Measurements from ENCODE around the gene PCBP3.
A peak's percentile ranks its signal among the peaks of the same experiment; 100 is the strongest.
"Not testable (repeated sequence)": the region's sequence is repeated elsewhere in the genome, so short reads cannot be mapped to it uniquely, and the experiment has no call there.

Gene PCBP3

DNA sequence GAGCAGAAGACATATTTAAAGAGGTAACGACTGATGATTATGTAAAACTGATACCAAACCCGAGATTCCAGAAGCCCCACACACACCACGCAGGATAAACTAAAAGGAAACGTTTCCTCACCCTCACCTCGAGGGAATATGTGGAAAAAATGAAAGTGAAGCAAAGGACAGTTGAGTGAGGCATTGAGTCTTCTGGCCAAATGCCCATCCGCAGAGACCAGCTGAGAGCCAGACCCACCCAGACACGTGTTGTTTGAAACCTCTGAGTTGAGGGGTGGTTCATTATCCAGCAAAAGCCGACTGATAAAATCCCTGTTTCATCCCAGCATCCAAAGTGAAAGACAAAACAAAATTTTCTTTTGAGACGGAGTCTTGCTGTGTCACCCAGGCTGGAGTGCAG, 29.6 kb upstream of the PCBP3 start:
- DNase-seq (ENCODE audit: low spot score): no peak

DNA sequence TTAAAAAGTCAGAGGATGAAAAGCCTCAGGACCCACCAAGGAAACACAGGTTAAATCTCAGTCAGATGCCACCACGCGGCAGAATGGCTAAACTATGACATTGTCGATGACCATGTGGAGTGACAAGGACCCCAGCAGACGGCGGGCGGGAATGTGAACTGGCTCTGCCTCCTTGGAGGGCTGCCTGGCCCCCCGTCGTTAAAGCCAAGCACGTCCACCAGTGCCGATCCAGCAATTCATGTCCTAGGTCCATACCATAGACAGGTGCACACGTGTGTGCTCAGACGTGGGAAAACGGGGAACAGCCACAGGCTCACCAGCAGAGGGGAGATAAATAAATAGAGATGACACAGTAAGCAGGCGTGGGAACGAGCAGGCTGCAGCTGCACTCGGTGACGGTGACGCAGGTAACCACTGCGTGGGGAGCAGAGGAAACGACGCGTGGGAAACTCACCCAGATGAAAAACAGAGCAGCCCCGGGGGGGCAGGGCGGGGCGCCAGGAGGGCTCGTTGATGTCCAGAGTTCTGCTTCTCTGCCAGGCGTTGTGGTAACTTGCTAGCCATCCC, 28.3 kb upstream of the PCBP3 start:
- no peak for DNase-seq (ENCODE audit: low spot score)

DNA sequence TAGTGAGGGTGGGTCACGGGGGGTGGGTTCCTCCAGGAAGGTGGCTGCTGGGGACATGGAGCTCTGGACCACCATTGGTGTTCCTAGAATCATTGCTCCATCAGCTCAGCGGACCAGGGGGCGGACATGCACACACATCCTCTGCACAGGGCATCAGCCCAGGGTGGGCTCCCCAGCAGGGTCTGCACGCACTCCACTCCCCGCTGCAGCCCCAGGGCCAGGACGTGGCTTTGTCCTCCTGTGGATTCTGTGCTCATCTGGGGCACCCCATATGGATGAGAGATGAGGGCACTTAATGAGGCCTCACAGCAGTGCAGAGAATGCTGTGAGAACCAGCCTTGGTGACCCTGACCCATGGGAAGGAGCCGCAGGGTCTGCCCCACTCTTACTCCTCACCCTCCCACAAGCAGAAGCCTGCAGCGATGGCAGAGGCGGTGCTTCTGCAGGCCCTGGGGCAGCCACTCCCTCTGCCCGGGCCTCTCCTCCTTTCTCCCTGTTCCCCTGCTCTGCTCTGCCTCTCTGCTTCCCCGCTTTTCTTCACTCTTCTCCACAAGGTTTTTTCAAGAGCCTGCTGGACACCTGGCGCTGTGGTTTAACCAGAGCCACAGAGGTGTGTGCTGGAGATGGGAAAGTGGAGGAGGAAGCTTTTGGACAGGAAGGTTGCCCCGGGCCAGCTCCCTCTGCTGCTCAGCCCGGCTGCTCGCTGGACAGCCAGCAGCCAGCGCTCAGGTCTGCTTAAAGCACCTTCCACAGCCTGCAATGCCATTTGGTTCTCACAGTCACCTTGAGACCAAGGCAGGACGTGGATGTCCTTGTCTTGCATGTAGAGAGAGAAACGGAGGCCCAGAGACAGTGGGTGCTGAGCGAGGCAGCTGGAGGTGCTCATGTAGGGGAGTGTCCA, 26.3 kb upstream of the PCBP3 start:
- no peak for DNase-seq (ENCODE audit: low spot score)

DNA sequence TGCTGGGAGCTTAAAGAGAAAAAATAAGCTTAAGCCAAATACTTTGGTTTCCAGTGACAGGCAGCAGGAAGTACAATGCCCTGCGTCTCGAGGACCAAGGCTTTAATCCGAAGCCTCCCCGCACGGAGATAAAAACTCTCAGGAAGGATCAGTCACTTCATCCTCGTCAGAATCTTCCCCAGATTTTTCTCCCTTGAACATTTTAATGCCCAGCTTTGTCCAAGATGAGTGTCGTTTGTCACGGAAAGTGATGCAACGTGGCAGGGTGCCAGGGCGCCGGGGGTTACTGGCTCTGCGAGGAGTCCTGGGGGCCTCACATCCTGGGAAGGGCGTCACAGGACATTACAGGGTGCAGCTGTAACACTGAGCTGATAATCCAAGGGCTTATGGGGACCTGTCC, 25.2 kb upstream of the PCBP3 start:
- DNase-seq (ENCODE audit: low spot score): no peak

DNA sequence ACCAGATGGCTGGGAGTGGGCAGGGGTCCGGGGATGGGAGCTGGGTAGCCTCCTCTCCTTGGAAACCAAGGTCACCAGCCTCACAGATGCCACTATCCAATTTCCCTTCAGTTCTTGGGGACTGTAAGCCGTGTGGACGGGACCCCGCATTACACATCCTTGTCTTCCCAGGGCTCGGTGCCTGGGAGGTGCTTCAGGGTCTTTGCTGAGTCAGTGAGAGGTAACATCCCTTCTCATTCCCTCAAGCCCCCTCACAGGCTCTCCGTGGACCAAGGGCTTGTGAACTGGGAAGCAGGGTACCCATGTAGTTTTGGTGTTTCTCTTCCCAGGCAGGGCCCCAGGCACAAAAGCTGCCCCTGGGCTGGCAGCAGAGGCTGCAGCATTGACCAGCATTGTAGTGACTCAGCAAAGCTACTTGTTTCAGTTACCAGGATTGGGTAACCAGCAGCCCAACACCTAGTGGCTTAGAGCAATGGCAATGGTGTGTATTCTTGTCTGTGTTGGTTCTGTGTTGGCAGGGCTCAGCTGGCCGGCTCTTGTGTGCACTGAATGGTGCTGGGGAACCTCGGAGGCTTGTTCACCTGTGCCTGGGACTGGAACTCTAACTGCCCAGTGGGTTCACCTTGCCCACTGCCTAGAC, 24.6 kb upstream of the PCBP3 start:
- DNase-seq (ENCODE audit: low spot score): no peak

DNA sequence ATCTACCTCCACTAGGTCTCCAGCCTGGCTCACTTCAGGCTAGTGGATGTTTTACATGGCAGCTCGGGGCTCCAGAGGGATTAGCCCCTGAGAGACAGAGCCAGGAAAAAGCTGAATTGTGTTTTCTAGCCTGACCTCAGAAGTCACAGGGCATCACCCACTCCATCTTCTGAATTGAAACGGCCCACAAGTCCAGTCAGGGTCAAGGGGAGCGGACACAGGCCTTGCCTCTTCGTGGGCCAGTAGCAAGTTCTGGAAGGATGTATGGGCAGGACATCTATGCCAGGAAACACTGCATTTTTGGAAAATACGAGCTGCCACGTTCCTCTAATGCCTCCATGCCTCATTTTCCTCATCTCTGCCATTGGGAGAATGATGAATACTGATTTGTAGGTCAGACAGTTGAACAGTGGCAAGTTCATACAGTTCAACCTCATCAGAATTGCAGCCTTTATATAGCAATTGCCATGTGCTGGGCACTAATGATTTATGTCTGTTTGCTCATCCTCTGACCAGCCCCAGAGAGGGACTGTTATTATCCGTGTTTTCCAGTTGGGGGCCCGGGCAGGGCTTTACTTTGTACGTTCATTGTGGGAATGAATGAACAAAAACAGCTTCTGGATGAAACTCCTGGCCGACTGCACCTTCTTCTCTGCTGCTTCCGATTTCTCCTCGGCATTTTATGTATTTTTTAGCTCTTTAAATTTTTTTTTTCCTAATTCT, 23.2 kb upstream of the PCBP3 start:
- DNase-seq (ENCODE audit: low spot score): no peak

DNA sequence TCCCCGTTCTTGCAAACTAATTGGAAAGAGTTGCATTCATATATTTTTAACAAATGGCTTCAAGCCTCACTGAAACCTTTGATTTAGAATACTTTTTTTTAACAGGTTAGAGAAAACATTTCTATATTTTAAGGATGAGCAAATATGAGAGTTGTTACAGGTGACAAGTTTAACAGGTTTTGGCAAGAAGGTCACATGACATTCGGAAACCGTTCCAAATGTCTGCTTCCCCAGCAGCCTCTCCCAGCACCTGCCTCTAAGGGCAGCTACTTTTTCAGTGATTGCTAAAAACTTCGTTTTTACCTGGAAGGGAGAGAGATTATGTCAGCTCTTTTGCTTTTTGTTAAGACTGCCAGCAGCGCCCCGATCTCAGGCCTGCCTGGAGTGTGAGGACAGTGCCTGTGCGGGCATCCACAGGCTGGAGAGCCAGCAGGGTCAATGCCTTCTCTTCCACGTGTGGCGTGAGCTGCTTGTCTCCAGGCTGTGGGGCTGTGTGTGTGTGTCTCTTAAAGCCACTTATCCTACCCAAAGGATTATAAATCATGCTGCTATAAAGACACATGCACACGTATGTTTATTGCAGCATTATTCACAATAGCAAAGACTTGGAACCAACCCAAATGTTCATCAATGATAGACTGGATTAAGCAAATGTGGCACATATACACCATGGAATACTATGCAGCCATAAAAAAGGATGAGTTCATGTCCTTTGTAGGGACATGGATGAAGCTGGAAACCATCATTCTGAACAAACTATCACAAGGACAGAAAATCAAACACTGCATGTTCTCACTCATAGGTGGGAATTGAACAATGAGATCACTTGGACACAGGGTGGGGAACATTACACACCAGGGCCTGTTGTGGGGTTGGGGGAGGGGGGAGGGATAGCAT, 21.8 kb upstream of the PCBP3 start:
- not testable (repeated sequence) for DNase-seq (ENCODE audit: low spot score)

DNA sequence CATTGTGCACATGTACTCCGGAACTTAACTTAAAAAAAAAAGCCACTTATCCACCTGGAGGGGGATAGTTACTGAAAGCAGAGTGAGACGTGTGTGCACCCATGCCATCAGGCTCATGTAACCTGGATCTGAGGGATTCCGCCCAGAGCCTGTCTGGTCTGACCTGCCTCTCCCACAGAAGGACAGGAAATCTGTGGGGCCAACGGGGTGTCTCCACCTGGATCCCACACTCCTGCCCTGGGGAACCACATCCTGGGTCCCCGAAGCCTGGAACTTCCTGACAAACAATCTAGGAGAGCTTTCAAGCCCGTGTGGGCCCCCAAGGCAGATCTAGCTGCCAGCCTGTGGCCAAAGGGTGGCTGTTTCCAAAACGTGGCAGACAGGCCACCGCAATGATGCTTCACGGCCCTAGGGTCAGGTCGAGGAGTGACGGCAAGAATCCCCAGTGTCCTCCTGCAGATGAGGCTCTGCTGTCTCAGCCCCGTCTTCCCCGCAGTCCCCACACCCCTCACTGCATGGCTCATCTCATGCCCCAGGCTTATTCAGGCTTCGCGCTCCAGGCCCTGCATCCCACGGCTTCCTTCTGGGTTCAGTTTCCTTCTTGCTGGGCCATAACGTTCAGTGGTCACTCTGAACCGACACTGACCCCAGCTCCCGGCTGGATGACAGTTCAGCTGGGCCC, 21.0 kb upstream of the PCBP3 start:
- no peak for DNase-seq (ENCODE audit: low spot score)

DNA sequence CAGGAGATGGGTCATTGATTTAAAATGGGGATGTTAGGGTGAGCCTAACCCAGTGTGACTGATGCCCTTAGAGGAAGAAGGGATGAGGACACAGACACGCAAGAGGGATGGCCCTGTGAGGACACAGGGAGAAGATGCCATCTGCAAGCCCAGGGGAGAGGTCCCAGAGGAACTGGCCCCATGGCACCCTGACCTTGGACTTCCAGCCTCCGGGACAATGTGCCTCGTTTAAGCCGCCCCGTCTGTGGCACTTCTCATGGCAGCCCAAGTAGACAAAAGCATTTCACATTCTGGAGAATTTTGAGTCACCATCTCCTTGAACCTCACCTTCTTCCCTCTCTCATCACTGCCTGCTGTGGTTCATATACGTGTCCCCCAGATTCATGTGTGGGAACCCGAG, 20.1 kb upstream of the PCBP3 start:
- DNase-seq (ENCODE audit: low spot score): no peak

DNA sequence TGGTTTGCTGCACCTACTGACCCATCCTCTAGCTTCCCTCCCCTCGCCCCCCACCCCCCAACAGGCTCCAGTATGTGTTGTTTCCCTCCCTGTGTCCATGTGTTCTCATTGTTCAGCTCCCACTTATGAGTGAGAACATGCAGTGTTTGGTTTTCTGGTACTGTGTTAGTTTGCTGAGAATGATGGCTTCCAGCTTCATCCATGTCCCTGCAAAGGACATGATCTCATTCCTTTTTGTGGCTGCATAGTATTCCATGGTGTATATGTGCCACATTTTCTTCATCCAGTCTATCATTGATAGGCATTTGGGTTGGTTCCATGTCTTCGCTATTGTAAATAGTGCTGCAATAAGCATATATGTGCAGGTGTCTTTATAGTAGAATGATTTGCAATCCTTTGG, 17.4 kb upstream of the PCBP3 start:
- DNase-seq (ENCODE audit: low spot score): not testable (repeated sequence)

DNA sequence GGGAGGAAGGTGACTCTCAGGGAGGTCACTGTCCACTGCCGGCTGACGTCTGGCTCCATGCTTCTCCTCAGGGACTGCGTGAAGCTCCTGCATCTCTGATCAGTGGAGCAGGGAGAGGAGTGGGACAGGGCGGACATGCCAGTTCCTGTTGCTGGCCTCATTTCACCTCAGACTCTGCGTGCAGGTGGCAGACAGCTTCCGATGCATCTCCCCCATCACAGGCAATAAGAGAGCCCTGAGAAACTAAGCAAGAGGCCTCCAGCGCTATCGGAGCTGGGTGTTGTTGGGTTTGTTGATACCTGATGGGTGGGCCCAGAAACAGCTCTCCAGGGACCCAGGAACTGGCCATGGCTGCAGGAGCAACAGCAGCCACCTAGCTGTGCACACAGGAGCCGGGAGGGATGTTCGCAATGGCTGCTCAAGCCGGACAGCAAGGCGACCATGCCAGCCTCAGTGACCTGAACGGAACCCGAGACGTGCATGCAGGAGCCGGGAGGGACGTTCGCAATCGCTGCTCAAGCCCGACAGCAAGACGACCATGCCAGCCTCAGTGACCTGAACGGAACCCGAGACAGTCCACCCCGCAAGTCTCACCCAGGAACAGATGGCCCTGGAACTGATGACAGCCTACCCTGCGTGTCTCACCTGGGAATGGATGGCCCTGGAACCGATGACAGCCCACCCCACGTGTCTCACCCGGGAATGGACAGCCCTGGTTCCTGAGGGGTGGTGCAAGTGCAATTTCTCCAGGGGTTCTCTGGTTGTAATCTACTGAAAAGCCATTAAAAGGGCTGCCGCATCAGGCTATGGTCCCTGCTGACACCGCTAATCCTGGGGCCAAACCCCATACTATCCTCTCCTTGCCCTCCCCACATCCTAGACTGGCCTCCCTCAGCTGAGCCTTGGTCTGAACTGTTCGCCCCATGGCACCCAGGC, 14.2 kb upstream of the PCBP3 start:
- DNase-seq (ENCODE audit: low spot score): no peak

DNA sequence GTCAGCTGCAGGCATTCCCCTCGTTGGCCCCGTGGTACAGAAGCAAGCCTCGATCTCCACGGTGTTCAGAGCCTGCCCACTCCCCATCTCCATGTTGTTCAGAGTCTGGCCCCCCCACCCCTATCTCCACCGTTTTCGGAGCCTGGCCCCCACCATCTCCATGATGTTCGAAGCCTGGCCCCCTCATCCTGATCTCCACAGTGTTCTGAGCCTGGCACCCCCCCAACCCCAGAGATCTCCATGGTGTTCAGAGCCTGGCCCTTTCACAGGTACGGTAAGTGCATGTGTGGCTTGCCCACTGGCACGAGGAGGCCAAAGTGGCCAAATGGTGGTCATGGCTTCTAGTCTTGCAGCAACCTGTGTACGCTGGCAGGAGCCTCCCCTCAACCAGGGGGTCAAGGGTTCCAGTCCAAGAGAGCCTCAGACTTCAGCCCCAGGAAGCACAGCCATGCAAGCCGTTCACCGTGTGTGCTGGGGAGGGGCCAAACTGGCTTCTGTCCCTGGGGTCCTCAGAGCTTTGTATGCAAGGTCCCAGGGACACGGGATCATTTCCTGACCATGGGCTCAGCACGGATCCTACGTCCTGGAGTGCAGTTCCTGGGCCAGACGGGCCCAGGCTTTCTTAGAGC, 13.3 kb upstream of the PCBP3 start:
- DNase-seq (ENCODE audit: low spot score): no peak

DNA sequence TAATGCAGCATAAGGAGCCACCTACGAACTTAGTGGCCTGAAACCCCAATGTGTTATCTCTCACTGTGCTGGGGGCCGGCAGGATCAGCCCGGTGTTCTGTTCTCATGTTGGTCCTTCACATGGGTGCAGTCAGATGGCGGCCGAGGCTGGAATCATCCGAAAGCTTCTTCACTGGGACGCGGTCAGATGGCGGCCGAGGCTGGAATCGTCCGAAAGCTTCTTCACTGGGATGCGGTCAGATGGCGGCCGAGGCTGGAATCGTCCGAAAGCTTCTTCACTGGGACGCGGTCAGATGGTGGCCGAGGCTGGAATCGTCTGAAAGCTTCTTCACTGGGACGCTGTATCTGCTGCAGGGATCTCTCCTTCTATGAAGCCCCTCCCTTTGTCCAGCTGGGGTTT, 12.6 kb upstream of the PCBP3 start:
- DNase-seq (ENCODE audit: low spot score): no peak

DNA sequence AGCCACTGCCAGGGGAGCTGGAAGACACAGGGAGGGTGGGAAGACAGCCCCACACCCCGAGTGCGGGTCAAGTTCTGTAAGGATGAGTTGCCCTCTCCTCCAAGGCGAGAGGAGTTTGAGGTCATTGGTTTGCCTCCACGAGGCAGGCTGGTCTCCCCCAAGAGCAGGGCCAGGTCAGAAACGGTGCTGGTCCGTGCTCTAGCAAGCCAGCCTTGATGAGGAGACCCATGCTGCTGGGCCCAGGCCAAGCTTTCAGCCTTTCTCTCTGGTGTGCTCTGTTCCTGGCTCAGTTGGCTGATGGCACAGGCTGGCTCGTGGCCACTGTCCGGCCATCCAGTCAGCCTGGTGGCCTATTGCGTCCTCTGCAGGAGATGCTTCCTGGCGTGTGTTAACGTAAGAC, 12.0 kb upstream of the PCBP3 start:
- DNase-seq (ENCODE audit: low spot score): no peak

DNA sequence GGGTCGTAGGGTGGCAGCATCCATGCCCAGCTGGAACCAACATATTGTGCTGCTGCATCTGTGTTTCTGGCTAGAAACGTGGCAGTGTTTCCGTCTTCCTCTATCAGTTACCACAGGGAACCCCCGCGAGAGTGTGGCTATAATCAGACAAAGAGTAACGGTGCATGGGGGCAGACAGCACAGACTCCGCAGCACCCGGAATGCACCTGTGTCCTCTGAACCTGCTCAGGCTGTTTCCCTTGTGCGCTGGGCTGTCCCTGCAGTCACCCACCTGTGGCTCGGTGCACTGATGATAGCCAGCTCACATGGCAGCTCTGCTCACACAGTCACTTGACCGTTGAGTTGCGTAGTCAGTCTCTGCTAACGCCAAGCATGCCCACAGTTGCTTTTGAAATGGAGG, 11.4 kb upstream of the PCBP3 start:
- DNase-seq (ENCODE audit: low spot score): peak; percentile 51

DNA sequence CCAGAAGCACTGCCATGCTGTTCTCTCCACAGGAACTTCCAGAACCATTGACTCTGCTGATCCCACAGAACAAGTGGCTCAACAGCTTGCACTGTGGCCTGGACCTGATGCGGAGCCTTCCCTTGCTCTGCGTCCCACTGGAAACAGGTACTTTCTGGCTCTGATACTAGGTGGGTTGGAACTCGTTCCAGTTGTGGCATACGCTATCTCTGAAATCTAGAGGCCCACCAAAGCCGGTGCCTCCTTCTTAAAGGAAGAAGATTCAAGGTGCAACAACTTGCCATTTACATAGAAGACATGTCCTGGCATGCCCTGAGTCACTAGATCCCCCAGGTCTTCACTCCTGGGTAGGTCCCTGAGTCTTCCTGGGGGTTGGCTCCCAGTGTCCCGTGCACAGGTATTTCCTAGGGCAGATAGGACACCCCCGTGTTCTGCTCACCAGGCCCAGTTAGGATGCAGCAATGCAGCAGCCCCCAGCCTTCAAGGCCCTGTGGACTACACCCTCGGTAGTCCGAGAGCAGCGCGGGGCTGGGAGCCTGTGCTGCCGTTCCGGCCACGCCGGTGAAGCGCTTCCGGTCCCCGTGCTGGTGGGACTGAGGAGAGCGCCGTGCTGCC, 10.8 kb upstream of the PCBP3 start:
- no peak for DNase-seq (ENCODE audit: low spot score)

DNA sequence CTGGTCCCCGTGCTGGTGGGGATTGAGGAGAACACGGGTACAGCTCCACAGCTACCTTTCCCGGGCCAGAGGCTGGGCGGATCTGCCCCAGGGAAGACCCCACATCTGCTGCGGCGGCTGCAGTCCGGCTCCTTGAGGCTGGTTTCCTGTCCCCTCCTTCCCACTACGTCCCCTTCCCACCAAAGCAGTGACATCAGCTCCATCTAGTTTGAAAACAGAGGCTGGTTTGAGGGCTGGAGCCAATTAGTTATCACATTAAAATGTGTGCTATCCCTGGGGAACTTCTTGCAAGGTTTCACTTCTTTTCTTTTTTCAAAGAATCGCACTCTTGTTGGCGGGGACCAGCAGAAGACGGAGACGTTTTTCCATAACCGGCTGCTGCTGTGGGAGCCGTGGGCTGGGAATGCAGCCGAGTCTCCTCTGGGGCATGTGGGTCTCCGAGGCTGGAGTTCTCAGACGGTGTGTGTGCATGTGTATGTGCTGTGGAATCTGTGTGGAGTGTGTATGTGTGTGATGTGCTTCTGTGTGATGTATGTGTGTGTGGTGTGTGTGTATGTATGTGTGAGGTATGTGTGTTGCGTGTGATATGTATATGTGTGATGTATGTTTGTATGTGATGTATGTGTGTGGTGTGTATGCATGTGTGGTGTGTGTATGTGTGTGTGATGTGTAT, 8.9 kb upstream of the PCBP3 start:
- no peak for DNase-seq (ENCODE audit: low spot score)

Data from germinal center (tissue), 1 donor.